ENCODE data around the gene HDAC4.
"Not testable (repeated sequence)": the region's sequence is repeated elsewhere in the genome, so short reads cannot be mapped to it uniquely, and the experiment has no call there.

HDAC4 gene

GRCh38 chr2:239085201-239085992, 315.4 kb downstream of the HDAC4 start:
- peak; percentile 72 for DNase-seq (ENCODE audit: low spot score)

DNA sequence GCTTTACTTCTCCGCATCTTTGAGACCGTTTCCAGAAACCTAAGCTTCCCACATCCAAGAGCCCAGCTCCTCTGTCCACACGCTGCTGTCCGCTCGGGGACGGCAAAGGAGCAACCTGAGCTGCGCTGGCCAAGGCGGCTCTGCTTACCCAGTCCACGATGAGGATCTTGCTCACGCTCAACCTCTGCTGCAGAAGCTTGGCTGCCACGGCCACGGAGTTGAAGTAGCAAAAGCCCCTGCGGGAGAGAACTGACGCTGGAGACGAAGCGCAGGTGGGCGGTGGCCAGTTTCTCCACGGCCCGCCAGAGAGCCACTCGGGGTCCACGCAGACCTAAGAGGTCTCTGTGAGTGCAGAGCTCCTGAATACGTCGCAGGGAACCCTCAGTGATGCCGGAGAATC, 316.8 kb downstream of the HDAC4 start:
- DNase-seq (ENCODE audit: low spot score) = no peak

DNA sequence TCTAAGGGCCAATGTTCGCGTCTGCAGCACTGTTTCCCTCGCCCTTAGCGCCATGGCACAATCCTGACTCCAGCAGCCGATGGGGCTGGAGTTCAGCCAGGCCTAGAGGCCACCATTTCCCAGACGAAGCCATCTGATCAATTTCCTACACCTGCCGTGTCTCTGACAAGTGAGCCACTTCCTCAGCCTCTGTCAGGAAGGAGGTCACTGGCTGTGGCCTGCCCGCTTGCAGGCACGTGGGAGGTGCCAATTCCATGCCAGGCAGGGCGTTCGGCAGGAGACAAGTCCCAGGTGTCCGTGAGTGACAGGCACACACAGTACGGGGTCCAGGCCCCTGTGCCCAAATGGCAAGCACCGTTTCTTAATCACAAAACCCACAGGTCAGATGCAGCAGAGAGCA, 318.4 kb downstream of the HDAC4 start:
- DNase-seq (ENCODE audit: low spot score) = no peak

GRCh38 chr2:239081622-239082021, 319.2 kb downstream of the HDAC4 start:
- no peak for DNase-seq (ENCODE audit: low spot score)

- DNase-seq (ENCODE audit: low spot score) = no peak
Observed at GRCh38 chr2:239081046-239081445, 319.8 kb downstream of the HDAC4 start.

- DNase-seq (ENCODE audit: low spot score) = no peak
Observed at GRCh38 chr2:239079671-239080294, 321.0 kb downstream of the HDAC4 start.

DNA sequence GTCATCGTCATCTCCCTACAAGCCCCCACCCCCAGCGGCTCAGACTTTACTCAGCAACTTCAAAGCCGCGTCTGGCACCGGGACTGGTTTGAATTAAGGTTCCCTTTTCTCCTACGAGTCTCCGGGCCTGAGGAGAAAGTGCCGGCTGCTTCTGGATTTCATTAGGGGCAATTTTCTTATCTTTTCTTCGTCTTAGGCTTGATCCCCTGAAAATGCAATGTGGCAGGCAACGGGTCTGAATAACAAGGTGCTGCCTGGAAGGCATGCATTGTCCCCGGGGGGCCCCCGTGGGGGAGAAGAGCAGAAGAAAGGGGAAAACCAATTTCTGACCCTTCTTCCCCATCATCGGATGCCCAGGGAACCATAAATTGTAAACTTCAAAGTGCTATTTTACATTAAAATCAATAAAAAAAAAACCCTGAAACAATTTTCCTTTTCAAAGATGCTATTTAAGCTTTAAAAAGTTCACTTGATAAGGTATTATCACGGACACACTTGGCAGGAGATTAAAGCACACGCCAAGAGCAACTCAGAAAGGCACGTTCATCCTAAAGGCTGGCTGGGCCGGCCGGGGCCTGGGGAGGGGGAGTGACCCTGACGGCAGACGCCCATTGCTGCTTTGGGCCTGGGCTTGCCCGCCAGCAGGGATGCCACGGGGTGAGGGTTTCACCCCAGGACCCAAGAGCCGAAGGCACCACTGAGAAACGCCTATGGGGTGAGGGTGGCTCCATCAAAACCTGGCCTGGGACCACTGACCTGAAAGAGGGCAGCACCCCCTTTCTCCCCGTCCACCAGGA, 322.5 kb downstream of the HDAC4 start:
- no peak for DNase-seq (ENCODE audit: low spot score)

GRCh38 chr2:239077260-239077659, 323.6 kb downstream of the HDAC4 start:
- DNase-seq (ENCODE audit: low spot score) = no peak

DNA sequence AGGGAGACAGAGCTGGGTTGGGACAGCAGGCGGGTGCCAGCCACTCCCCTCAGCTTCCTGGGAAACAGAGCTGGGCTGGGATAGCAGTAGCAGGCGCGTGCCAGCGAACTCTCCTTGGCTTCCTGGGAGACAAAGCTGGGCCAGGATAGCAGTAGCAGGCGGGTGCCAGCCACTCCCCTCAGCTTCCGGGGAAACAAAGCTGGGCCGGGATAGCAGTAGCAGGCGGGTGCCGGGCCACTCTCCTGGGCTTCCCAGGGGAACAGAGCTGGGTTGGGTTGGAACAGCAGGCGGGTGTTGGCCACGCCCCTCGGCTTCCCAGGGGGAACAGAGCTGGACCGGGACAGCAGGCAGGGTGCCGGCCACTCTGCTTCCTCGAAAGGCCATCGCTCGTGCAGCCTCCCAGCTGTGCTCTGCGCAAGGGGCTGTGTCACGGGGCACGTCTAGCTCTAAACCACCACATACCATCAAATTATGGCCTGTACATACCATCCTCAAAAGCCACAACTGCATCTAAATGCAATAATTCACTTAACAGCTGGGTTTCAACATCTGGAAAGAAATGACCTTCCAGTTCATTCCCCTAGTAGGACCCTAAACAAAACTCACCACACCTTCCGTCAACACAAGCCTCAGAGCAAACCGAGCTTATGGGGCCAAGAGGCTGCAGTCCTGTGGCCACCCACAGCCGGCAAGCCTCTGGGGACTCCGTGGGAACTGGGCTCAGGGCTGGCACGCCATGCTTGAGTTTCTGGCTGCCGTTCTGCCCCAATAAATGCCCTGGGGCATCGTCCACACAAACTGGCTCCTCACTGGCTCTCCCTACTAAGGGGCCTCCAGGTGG, 324.7 kb downstream of the HDAC4 start:
- peak; percentile 57 for DNase-seq (ENCODE audit: low spot score)

GRCh38 chr2:239073745-239074530, 326.9 kb downstream of the HDAC4 start:
- peak; percentile 55 for DNase-seq (ENCODE audit: low spot score)

DNA sequence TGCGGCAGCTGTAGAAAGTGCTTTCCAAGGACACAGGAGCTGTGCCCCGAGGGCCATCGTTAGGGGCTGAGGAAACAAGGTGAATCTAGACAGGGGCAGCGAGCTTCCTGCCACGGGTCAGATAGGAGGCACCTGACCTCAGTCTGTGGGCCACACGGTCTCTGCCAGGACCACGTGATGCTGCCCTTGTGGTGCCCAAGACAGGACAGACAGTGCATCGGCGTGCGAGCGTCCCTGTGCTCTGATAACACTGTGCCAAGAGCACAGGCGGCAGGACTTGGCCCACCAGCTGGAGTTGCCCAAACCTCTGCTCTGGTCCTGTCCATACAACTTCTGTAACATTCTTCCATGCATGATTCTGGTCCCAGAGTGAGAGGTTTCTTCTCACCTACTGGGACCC, 327.6 kb downstream of the HDAC4 start:
- DNase-seq (ENCODE audit: low spot score) = no peak

DNA sequence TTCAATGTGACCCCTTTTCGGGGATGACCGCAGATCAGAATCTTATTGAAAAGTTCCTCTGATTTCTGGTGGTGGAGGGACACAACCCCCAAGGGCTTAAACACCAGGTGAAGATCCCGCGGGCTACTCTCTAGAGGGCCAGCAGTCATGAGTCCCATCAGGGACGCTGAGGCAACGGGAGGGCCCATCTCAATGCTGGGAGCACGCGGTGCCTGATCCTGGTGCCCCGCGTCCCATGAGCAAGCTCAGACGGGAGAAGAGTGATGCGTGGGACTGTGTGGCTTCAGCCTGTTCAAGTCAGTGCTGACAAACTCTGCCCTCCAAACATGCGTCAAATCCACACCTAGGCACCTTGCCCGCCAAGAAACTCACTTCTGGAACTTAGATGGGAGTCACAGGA, 328.0 kb downstream of the HDAC4 start:
- no peak for DNase-seq (ENCODE audit: low spot score)

DNA sequence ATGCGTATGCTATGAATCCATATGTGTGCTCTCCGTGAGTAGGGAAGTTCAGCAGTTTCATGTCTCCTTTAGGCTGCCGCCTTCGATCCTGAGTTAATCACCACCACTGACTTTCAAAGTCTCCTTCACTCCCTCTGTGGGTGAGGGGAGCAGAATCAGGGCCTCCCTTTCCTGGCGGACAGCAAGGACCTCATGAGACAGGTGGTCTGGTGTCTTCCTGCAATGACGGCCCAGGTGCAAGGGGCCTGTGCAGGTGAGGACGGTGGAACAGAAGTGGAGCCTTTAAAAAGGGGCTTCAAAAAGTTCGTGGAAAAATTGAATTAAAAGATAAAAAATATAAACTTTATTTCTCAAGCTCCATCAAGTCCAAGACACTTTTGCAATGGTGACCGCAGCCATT, 330.4 kb downstream of the HDAC4 start:
- DNase-seq (ENCODE audit: low spot score) = no peak

DNA sequence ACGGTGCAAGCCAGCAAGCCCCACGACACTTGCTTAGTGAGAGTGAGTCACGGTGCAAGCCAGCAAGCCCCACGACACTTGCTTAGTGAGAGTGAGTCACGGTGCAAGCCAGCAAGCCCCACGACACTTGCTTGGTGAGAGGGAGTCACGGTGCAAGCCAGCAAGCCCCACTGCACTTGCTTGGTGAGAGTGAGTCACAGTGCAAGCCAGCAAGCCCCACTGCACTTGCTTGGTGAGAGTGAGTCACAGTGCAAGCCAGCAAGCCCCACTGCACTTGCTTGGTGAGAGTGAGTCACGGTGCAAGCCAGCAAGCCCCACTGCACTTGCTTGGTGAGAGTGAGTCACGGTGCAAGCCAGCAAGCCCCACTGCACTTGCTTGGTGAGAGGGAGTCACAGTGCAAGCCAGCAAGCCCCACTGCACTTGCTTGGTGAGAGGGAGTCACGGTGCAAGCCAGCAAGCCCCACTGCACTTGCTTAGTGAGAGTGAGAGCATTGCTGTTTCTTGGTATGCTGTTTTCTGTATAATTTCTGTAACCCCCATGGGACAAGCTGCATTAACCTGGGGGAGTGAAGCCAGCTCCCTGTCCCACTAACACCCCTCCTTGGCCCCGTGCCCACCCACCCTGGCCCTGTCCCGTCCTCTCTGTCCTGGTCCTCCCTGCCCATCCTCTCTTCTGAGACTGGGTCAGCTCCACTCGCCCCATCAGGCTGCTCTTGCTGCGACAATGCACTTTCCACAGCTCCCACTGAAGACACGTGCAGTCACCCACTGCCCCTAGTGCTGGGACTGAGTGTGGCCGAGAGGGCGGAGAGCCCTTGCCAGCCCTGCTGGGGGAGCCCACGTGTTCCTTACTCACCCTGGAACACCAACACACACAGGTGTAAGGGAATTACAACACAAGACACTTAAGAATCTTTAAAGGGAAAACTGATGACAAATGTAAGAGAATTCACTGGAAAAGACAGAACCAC, 331.2 kb downstream of the HDAC4 start:
- not testable (repeated sequence) for DNase-seq (ENCODE audit: low spot score)

GRCh38 chr2:239068411-239068810, 332.4 kb downstream of the HDAC4 start:
- DNase-seq (ENCODE audit: low spot score) = no peak

- no peak for DNase-seq (ENCODE audit: low spot score)
Observed at GRCh38 chr2:239067196-239067865, 333.5 kb downstream of the HDAC4 start.

GRCh38 chr2:239066597-239066996, 334.2 kb downstream of the HDAC4 start:
- no peak for DNase-seq (ENCODE audit: low spot score)

DNA sequence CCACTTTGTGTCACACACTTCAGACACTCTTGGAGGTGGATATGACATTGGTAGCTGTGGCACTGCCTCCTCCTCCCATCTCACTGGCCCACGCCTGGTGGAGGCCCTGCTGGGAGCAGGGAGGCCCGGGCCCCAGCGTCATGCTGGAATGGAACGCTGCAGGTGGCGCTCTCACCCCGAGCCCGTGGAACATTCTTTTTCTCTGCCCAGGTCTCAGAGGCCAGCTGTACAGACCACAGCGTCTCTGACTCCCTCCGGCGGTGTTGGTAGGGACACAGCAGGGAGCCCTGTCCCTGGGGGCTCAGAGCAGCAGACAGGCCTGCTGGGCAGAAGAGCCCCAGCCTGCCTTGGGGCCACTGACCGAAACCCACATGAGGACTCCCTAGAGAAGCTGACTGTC, 334.9 kb downstream of the HDAC4 start:
- no peak for DNase-seq (ENCODE audit: low spot score)

GRCh38 chr2:239065537-239065936, 335.3 kb downstream of the HDAC4 start:
- no peak for DNase-seq (ENCODE audit: low spot score)
